Germinal center (tissue), 1 donor: ENCODE data around the gene ASXL2.
"Not testable (repeated sequence)": the region's sequence is repeated elsewhere in the genome, so short reads cannot be mapped to it uniquely, and the experiment has no call there.

Experiments used
- DNase-seq: peaks from one replicate; pipeline ENCODE4 v3.0.0; 2012; ENCODE audit warnings: mixed read lengths, low spot score

Gene ASXL2

GRCh38 chr2:25891672-25892071, 13.4 kb upstream of the ASXL2 start:
- DNase-seq, result no peak

GRCh38 chr2:25887624-25888242, 9.4 kb upstream of the ASXL2 start:
- no peak for DNase-seq

- no peak for DNase-seq
Measured at GRCh38 chr2:25885933-25886332, 7.6 kb upstream of the ASXL2 start.

- DNase-seq, result no peak
Measured at GRCh38 chr2:25881764-25882163, 3.5 kb upstream of the ASXL2 start.

- no peak for DNase-seq
Measured at GRCh38 chr2:25879133-25879730, 945 bp upstream of the ASXL2 start.

- DNase-seq, result peak; percentile 67
Measured at GRCh38 chr2:25877431-25878360, 591 bp downstream of the ASXL2 start.

GRCh38 chr2:25872134-25872533, 6.2 kb downstream of the ASXL2 start:
- no peak for DNase-seq

- no peak for DNase-seq
Measured at GRCh38 chr2:25867396-25868003, 10.8 kb downstream of the ASXL2 start.

GRCh38 chr2:25856377-25856776, 21.9 kb downstream of the ASXL2 start:
- no peak for DNase-seq

GRCh38 chr2:25855065-25855464, 23.2 kb downstream of the ASXL2 start:
- DNase-seq, result no peak

GRCh38 chr2:25854613-25855012, 23.7 kb downstream of the ASXL2 start:
- no peak for DNase-seq

- peak; percentile 18 for DNase-seq
Measured at GRCh38 chr2:25853038-25853638, 25.1 kb downstream of the ASXL2 start.

- DNase-seq, result peak; percentile 70
Measured at GRCh38 chr2:25851740-25852503, 26.4 kb downstream of the ASXL2 start.

GRCh38 chr2:25850400-25850799, 27.9 kb downstream of the ASXL2 start:
- not testable (repeated sequence) for DNase-seq

GRCh38 chr2:25849350-25849749, 28.9 kb downstream of the ASXL2 start:
- DNase-seq, result not testable (repeated sequence)

GRCh38 chr2:25845843-25846505, 32.3 kb downstream of the ASXL2 start:
- no peak for DNase-seq

GRCh38 chr2:25844089-25844488, 34.2 kb downstream of the ASXL2 start:
- DNase-seq, result no peak

- no peak for DNase-seq
Measured at GRCh38 chr2:25842155-25842554, 36.1 kb downstream of the ASXL2 start.

GRCh38 chr2:25838152-25838756, 40.0 kb downstream of the ASXL2 start:
- DNase-seq, result no peak

- DNase-seq, result no peak
Measured at GRCh38 chr2:25835906-25836305, 42.4 kb downstream of the ASXL2 start.
